GM21528 (cell line): ENCODE data around the gene SLC12A7.
"Not testable (repeated sequence)": the region's sequence is repeated elsewhere in the genome, so short reads cannot be mapped to it uniquely, and the experiment has no call there.

Source experiments
- ATAC-seq: cut with Tn5 transposase; IDR thresholded peaks from one replicate; pipeline ENCODE4 v1.9.1; 2021; ENCODE audit warnings: mild to moderate bottlenecking, moderate library complexity; ENCODE audit not compliant: unreplicated experiment, low FRiP score

The SLC12A7 gene

GRCh38 chr5:1099926-1100663, 11.8 kb downstream of the SLC12A7 start:
- no peak for ATAC-seq

GRCh38 chr5:1098986-1099597, 12.8 kb downstream of the SLC12A7 start:
- no peak for ATAC-seq

GRCh38 chr5:1097988-1098385, 13.9 kb downstream of the SLC12A7 start:
- ATAC-seq: not testable (repeated sequence)

- ATAC-seq: no peak
Observed at GRCh38 chr5:1097381-1097987, 14.4 kb downstream of the SLC12A7 start.

GRCh38 chr5:1096838-1097237, 15.0 kb downstream of the SLC12A7 start:
- ATAC-seq: no peak

GRCh38 chr5:1095990-1096363, 15.9 kb downstream of the SLC12A7 start:
- no peak for ATAC-seq

- no peak for ATAC-seq
Observed at GRCh38 chr5:1095302-1095989, 16.4 kb downstream of the SLC12A7 start.

- ATAC-seq: no peak
Observed at GRCh38 chr5:1094670-1095190, 17.1 kb downstream of the SLC12A7 start.

GRCh38 chr5:1093361-1093760, 18.5 kb downstream of the SLC12A7 start:
- ATAC-seq: no peak

- ATAC-seq: no peak
Observed at GRCh38 chr5:1092122-1092521, 19.7 kb downstream of the SLC12A7 start.

- no peak for ATAC-seq
Observed at GRCh38 chr5:1091632-1092031, 20.2 kb downstream of the SLC12A7 start.

GRCh38 chr5:1090538-1090937, 21.3 kb downstream of the SLC12A7 start:
- no peak for ATAC-seq

GRCh38 chr5:1089621-1090040, 22.2 kb downstream of the SLC12A7 start:
- no peak for ATAC-seq

GRCh38 chr5:1089146-1089545, 22.7 kb downstream of the SLC12A7 start:
- ATAC-seq: no peak

GRCh38 chr5:1088726-1089125, 23.1 kb downstream of the SLC12A7 start:
- ATAC-seq: no peak

- no peak for ATAC-seq
Observed at GRCh38 chr5:1088031-1088430, 23.8 kb downstream of the SLC12A7 start.

GRCh38 chr5:1087428-1087827, 24.4 kb downstream of the SLC12A7 start:
- ATAC-seq: no peak

GRCh38 chr5:1086871-1087270, 25.0 kb downstream of the SLC12A7 start:
- ATAC-seq: no peak

GRCh38 chr5:1086137-1086536, 25.7 kb downstream of the SLC12A7 start:
- no peak for ATAC-seq

- no peak for ATAC-seq
Observed at GRCh38 chr5:1085391-1085790, 26.5 kb downstream of the SLC12A7 start.
